PFSK-1 (cell line): ENCODE results near the gene LBHD2.

Source experiments
- POLR2AphosphoS5 ChIP-seq: IDR thresholded peaks from 2 replicates; pipeline ENCODE4 v1.6.1; 2012; ENCODE audit warnings: low read depth, mild to moderate bottlenecking, control low read depth, low read length, moderate library complexity
- SIN3A ChIP-seq: IDR thresholded peaks from 2 replicates; pipeline ENCODE4 v1.6.1; 2012; ENCODE audit warnings: mild to moderate bottlenecking, low read length, moderate library complexity, borderline replicate concordance; ENCODE audit not compliant: insufficient read depth
- TAF1 ChIP-seq: IDR thresholded peaks from 2 replicates; pipeline ENCODE4 v1.6.1; 2012; ENCODE audit warnings: low read length, control low read depth, borderline replicate concordance; ENCODE audit not compliant: insufficient read depth
- TF ChIP-seq, protein P1 (sequence below), 2 experiments: IDR thresholded peaks; 2 replicates each; pipeline versions ENCODE4 v1.6.1 to v1.8.0; 2011 to 2012; ENCODE audit warnings: low read depth in 2 of 2, low read length in 2 of 2, control low read depth in 1 of 2, inconsistent platforms in 1 of 2, mild to moderate bottlenecking in 1 of 2, moderate library complexity in 1 of 2; ENCODE audit not compliant: insufficient read depth in 1 of 2

LBHD2 gene

GRCh38 chr14:103138301-103139131, 54.5 kb downstream of the LBHD2 start:
- TF ChIP-seq, protein P1, sequence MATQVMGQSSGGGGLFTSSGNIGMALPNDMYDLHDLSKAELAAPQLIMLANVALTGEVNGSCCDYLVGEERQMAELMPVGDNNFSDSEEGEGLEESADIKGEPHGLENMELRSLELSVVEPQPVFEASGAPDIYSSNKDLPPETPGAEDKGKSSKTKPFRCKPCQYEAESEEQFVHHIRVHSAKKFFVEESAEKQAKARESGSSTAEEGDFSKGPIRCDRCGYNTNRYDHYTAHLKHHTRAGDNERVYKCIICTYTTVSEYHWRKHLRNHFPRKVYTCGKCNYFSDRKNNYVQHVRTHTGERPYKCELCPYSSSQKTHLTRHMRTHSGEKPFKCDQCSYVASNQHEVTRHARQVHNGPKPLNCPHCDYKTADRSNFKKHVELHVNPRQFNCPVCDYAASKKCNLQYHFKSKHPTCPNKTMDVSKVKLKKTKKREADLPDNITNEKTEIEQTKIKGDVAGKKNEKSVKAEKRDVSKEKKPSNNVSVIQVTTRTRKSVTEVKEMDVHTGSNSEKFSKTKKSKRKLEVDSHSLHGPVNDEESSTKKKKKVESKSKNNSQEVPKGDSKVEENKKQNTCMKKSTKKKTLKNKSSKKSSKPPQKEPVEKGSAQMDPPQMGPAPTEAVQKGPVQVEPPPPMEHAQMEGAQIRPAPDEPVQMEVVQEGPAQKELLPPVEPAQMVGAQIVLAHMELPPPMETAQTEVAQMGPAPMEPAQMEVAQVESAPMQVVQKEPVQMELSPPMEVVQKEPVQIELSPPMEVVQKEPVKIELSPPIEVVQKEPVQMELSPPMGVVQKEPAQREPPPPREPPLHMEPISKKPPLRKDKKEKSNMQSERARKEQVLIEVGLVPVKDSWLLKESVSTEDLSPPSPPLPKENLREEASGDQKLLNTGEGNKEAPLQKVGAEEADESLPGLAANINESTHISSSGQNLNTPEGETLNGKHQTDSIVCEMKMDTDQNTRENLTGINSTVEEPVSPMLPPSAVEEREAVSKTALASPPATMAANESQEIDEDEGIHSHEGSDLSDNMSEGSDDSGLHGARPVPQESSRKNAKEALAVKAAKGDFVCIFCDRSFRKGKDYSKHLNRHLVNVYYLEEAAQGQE (IDR thresholded peaks at IDR 0.05; ENCODE audit: insufficient read depth in 1 of 2, low read depth in 2 of 2, low read length in 2 of 2): no peak
- no peak for TF ChIP-seq TAF1
- no peak for TF ChIP-seq SIN3A
- no peak for TF ChIP-seq POLR2AphosphoS5

DNA sequence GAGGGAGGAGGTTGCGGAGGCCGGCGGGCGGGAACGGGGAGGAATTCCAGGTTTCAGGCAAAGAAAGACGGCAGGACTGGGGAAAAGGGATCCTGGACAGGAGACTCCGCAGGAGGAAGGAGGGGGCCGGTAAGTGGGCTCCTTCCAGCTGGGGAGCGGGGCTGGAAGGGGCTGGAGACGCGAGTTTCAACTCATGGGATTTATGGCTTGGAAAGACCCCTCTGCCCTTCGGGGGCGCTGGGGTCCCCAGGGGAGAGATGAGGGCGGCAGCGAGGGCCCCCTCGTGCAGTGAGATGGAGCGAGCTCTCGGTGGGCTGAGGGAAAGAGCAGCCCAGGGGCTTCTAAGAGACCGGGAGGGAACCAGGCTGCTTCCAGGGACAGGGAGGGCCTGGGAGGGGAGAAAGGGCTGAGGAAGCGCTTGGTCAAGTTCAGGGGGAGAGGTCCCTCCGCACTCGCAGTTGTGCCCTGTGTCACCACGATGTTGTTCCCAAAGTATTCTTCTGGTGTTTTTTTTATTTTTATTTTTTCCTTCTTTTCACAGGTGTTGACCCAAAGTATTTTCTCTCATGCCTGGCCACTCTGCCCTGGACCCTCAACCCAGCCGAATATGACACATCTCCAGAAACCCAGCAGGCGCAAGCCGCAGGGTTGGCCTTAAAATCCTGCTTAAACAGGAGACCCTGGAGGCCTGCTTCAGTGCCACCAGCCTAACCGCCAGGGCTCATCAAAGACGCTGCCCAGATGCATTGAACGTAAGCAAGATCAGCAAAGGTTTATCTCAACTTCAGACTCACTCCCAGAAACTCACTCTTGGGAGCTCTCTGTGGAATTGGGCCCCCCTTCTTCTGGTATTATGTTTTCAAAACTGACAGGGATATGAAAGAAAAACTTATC, 55.4 kb downstream of the LBHD2 start:
- TF ChIP-seq POLR2AphosphoS5: no peak
